HL-60 (cell line): ENCODE results near the gene EOGT.

Source experiments
- CTCF ChIP-seq: IDR thresholded peaks from one replicate; pipeline ENCODE4 v1.5.1; 2011; ENCODE audit warnings: low read length, control low read depth, inconsistent platforms; ENCODE audit not compliant: insufficient read depth
- GABPA ChIP-seq: IDR thresholded peaks from 2 replicates; pipeline ENCODE4 v1.6.1; 2012; ENCODE audit warnings: low read depth
- POLR2AphosphoS5 ChIP-seq: IDR thresholded peaks from 2 replicates; pipeline ENCODE4 v1.6.1; 2012; ENCODE audit warnings: low read depth
- REST ChIP-seq: IDR thresholded peaks from 2 replicates; pipeline ENCODE4 v1.6.1; 2012; ENCODE audit warnings: low read depth; ENCODE audit not compliant: insufficient replicate concordance
- SPI1 ChIP-seq: IDR thresholded peaks from 2 replicates; pipeline ENCODE4 v1.6.1; 2012; ENCODE audit warnings: low read depth, mild to moderate bottlenecking, borderline replicate concordance

- no peak for TF ChIP-seq POLR2AphosphoS5
- TF ChIP-seq CTCF = no peak
- no peak for TF ChIP-seq REST
- no peak for TF ChIP-seq GABPA
- no peak for TF ChIP-seq SPI1
Measured at GRCh38 chr3:69005071-69005790, 8.3 kb downstream of the EOGT start.
